CD4-positive, alpha-beta T cell treated with Interleukin-4 for 4 hours (primary cell): Measurements from ENCODE around the gene KRTAP12-2.

ENCODE experiments used
- DNase-seq: peaks from one replicate; pipeline ENCODE4 v3.0.0-alpha.2; 2020

The KRTAP12-2 gene, protein sequence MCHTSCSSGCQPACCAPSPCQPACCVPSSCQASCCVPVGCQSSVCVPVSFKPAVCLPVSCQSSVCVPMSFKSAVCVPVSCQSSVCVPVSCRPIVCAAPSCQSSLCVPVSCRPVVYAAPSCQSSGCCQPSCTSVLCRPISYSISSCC

DNA sequence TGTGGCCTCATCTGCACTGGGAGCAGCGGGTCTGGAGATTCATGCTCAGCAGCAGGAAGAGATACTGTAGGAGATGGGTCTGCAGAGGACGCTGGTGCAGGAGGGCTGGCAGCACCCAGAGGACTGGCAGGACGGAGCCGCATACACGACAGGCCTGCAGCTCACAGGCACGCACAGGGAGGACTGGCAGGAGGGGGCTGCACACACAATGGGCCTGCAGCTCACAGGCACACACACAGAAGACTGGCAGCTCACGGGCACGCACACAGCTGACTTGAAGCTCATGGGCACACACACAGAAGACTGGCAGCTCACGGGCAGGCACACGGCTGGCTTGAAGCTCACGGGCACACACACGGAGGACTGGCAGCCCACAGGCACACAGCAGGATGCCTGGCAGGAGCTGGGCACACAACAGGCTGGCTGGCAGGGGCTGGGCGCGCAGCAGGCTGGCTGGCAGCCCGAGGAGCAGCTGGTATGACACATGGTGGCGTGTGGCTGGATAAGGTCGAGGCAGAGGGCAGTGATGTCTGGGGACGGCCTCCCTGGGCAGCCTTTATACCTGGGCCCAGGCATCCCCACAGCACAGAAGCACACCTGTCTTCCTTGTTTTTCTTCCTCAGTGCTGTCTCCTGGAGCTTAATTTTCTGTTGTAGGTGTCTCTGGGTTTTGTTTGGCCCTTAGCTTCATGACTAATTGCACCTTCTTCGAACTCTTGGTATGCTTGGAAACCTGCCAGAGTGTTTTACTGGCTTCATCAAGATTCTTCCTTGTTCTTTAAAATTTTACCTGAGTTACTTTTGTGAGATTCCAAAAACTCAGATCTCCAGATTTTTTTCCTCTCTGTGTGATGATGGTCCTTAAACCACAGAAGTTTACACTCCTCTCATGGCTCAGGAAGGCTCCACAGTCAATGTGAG, at the start of gene KRTAP12-2:
Gene KRTAP12-2, minus strand, starts transcription at position 527 of the 920 bp plus-strand sequence. Its CDS starts 41 bp downstream, at position 486.
- DNase-seq, result no peak

DNA sequence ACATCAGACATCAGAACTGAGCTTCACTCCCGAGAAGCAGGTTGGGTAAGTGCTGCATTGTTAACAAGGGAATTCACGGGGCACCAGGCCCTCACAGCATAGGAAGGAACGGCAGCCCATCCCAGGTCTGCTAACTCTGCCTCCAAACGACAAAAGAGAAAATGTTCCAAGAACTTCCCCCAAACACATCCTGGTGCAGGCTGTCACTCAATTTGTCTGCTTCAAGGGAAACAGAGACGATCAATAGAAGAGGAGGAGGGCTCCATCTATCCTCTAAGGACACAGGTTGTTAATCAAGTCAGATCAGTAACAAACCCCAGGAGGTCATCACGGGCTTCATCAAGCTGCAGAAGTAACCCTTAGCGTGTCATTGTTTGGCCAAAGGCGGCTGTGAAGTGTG, 48.2 kb upstream of the KRTAP12-2 start:
- DNase-seq, result no peak

DNA sequence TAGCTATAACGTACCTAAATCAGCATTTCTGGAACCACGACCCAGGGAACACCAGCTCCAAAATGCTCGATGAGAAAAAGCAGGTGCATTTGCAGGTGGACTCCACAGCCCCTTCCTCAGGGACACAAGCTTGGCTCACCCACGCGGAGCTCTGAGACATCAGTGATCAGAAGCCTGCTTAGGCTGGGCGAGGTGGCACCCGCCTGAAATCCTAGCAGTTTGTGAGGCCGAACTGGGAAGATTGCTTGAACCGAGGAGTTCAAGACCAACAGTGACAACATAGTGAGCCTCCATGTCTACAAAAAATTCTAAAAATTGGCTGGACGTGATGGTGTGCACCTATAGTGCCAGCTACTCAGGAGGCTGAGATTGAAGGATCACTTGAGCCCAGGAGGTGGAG, 47.1 kb upstream of the KRTAP12-2 start:
- DNase-seq, result no peak

DNA sequence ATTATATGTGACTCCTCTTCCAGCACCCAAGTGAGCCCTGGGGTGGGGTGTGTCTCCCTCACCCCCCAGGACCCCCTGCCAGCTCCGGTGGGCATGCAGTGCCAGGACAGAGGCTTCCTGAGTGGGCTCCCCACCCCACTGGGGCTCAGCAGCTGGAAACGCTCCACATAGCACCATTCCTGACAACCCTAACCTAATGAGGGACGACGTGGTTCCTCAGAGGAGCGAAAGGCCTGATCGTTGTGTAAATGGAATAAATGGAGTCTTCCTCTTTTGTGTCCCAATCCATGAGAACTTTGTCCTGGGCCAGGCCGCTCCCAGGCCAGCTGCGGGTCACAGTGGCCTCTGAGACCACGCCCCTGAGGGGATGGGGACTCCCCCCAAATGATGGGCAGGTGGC, 46.4 kb upstream of the KRTAP12-2 start:
- DNase-seq, result no peak

DNA sequence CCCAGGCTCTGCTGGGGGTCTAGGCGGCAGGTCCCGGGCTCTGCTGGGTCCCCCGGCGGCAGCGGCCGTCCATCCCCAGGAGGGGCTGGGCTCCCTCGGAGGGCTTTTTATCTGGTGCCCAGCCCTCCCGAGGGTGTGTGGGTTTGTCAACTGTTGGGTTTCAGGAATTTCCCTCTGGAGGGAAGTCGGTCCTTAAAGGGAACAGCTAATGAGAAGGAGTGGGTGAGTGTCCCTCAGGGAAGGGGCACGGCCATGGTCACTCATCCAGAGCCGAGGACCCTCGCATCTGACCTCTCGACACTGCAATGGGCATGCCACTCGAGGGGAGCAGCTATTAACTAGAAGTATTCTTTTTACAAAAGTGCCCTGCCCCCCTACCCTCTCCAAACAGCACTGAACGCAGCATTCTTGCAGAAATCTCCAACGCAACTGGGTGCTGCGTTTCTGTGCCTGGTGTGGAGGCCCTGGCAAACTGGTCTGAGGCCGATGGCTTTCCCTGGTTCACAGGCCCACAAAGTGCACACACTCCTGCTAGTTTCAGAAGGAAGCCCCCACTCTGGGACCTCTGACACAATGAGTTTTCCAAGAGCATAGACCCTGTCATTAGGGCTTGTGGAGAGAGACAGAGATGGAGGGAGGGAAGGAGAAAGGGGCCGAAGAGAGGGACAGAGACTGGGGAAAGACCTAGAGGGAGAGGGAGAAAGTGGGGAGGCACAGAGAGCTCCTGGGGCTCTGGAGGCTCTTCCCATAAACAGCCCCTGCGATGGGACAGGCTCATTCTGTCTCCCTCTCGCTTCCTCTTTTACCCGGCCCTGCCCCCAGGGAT, 45.7 kb upstream of the KRTAP12-2 start:
- no peak for DNase-seq

DNA sequence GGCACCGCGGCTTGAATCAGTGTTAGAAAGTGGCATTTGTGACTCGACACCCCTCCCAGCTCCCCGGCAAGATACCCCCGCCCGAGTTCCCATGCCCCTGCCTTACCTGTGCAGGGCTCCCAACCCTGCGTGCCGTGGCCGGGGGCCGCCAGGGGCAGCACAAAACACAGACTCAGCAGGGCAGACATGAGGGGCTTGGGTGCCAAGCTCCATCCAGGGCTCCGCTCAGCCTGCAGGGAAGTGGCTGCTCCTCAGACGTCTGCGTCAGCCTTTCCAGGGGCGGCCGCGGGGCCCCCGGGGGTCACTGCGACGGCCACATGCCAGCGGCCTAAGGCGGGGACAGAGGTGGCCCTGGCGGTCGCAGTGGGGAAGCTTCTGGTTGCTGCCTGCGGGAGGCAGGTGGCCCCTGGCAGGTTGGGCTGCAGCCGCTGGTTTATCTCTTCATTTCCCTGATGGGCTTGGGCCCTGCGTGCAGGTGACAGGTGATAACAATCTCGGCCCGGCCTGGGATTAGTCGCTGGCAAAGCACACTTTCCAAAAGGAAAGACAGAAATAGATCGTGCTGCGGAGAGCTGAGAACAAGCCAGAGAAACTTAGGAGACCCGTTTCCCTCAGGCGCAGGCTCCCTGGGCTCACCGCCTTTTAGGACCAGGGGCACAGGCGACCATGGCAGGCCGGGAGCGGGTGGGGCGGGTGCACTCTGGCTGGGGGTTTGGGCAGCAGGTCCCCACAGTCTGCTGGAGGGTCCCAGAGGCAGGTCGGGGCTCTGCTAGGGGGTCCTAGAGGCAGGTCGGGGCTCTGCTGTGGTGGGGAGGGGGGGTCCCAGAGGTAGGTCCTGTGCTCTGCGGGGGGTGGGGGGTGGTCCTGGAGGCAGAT, 44.8 kb upstream of the KRTAP12-2 start, which contains the start of gene TSPEAR:
Gene TSPEAR, minus strand, starts transcription at position 246 of the 876 bp plus-strand sequence. Its CDS starts 58 bp downstream, at position 188.
- no peak for DNase-seq

DNA sequence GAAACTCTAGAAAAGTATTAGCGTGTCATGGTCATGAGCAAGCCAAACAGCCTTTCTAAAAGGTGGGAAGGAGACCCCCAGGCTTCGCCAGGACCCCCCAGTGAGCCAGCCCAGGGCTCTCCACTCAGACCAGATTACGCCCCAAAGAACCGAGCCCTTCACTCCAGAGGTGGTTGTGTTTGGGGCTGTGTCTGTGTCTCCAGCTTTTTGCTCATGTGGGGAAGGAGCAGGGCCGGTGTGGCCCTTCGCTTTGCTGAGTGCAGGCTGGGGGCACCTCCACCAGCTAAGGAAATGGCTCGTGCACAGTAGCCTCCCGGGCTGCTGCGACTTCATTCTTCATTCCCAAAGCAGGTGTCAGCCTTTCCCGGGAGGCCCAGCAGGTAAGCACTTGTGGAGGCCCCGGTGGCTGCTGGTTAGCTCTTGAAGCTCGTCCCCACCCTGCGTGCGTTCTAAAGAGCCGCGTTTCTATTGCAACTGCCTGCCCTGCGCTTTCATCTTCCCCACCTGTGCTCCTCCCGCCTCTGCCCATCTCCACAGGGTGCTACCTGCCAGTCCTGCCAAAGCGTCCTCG, 44.1 kb upstream of the KRTAP12-2 start:
- no peak for DNase-seq

DNA sequence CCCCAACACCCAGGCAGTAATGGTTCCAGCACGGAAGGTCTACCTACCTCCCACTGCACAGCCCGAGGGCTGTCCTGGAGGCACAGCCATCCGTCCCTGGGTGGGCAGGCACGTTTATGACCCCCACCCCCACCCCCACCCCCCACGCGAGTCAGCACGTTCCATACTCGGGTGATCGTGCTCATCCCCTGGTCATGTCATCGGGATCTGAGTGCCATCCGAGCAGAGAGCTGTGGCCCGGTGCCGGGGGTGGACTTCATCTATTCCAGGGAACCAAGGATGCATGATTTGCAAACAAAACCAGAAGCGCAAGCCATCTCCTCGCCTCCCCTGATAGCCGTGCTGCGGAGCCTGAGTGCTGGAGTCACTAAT, 43.6 kb upstream of the KRTAP12-2 start:
- DNase-seq, result no peak

DNA sequence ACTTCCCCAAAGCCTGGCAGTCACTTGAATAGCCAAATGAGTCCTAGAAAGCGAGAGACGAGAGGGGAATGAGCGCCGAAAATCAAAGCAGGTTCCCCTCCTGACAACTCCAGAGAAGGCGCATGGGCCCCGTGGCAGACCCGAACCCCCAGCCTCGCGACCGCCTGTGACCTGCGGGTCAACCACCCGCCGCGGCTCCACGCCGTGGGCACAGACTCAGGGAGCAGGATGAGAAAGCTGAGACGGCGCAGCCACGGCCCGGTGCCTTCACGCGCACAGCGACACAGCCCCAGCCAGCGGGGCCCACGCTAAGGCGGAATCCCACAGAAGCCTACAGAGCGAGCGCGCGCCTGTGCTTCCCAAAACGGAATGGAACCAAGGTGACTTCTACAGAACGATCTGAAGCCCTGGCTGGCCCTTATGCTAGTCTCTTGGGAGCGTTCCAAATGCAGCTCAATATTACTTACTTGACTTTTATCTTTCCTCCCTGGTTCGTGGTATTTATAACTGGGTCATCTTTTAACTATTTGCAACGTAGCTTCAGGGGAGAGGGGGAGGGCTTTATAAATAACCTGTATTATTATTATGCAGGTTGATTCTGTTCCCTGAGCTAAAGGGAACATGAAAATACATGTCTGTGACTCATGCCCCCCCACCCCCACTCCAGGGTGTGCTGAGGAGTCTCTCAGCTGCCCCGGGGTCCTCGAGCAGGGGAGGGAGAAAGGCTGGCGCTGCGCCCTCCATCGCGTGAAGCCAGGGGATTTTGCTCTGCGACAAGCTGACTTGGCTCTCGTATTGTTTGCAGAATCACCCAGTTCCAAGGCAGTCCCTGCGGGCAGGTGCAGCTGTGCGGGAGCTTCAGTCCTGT, 42.9 kb upstream of the KRTAP12-2 start:
- DNase-seq, result no peak

DNA sequence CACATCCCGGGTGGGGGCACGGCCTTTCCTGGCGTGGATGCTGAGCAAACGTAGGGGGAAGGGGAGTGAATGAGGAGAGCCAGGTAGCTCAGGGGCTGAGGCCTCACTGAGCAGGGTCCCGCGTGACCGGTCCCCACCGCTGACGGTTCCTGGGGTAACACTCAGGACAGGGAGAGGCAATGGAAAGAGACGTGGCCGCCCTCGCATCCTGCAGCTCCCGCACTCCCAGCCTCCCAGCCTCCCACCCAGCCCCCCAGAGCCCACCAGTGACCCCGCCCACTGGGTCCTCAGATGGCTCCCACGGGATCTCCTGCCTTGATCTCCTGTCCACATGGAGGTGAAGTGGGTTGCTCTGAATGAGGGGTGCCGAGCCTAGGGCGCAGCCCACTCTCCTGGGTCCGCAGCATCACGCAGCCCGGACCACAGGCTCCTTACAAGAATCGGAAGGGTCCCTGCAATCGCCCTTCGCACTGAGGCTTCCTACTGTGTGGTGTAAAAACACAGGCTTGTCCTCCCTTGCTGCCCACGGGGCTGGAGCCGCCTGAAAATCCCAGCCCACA, 42.2 kb upstream of the KRTAP12-2 start:
- DNase-seq, result no peak

DNA sequence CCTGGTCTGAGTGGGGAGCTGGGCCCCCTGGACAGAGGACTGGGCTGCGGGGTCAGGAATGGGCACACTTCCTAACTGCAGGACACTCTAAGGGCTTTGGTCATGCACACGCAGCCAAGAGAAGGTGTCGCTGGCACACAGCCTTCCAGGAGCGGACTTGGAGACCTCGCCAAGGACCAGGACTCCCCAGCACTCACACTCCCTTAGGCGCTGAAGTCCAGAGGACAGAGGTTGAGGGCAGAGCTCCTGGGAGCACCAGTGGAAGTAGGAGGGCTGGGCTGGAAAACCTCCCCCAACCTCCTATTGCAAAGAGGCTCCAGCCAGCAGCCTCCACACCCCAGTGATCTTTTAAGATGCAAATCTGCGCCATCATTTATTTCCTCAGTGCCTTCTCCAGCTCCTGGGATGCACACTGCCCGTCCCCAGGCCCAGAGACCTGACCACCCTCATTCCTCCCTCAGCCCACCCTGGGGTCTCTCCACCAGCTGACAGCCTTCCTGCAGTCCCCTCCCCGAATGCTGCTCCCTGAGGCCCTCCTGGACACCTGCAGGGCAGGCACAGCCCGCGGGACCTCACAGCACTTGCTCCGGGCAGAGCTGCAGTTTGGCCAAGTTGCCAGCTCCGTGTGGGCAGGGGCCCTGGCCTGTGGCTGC, 41.6 kb upstream of the KRTAP12-2 start:
- DNase-seq, result no peak

DNA sequence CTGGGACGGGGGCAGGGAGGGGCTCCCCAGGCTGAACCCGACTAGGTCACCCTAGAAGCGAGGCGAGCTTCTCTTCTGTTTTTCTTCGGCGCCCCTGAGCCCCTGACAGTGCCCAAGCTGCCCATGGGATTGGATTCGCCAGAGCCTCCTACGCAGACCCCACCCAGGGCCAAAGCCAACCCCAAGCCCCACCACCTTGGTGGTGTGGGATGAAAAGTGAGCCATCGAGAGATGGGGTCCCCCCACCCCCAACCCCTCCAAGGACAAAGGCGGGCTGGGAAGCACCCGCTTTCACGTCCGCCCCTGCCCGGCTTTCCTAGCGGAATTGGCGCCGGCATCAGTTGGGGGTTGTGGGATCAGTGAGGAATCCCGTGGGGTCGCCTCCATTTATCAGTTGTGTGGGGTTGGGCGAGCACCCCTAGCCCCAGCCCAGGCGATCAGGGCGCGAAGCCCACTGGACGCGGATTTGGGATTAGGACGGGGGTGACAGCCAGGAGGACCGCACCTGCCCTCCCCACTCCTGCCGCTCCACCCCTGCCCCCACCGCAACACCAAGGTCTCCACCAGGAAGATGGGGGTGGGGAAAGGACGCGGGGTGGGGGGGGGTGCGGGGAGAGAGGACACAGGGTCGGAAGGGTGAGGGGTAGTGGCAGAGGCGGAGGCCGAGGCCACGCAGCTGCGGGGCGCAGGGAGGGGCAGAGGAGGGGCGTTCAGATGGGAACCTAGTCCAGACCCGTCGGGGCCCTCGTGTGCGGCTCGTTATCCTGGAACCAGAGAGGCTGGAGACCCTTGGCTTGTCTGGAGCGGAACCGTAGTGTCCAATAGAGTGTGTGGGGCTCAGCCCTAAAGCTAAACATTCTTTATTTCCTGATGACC, 40.2 kb upstream of the KRTAP12-2 start:
- no peak for DNase-seq

DNA sequence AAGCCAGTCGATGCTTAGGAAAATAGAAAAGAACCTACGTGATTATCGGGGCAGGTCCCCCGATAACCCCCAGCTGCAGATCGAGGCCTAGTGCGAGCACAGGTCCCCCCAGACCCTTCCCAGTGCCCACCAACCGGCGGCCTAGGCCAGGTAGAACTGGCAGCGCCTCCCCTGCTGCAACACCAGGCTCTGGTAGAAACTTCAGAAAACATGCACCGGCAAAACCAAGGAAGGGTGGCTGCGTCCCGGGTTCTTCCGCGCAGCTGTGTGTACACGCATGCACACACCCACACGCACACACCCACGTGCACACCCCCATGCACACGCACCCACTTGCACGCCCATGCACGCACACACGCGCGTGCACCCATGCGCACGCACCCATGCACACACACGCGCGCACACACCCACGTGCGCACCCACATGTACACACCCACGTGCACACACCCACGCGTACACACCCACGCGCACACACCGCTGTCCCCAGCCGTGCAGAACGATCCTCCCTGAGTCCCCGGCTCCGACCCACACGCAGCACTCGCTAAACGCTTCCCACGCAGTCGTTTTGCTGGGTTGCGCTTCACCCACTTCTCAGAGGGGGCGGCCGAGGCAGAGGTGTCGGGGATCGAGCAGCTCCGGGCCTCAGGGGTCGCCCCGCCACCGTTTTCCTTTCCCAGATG, 39.4 kb upstream of the KRTAP12-2 start:
- DNase-seq, result no peak

DNA sequence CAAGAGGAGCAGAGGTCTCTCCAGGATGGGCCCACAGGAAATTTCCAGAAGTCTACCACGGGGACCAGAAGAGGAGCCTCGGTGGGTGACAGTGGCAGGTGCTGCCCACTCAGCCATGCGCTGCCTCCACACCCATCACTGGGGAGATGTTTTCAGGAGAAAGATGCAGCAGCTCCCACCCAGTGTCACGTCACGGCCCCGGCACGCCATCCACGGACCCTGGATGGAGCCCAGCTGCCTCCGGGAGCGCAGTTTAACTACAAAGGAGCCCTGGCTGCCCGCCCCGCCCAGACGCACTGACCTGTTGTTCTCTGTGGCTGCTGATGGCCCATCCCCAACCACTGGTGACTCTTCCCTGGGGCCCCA, 37.9 kb upstream of the KRTAP12-2 start:
- no peak for DNase-seq

DNA sequence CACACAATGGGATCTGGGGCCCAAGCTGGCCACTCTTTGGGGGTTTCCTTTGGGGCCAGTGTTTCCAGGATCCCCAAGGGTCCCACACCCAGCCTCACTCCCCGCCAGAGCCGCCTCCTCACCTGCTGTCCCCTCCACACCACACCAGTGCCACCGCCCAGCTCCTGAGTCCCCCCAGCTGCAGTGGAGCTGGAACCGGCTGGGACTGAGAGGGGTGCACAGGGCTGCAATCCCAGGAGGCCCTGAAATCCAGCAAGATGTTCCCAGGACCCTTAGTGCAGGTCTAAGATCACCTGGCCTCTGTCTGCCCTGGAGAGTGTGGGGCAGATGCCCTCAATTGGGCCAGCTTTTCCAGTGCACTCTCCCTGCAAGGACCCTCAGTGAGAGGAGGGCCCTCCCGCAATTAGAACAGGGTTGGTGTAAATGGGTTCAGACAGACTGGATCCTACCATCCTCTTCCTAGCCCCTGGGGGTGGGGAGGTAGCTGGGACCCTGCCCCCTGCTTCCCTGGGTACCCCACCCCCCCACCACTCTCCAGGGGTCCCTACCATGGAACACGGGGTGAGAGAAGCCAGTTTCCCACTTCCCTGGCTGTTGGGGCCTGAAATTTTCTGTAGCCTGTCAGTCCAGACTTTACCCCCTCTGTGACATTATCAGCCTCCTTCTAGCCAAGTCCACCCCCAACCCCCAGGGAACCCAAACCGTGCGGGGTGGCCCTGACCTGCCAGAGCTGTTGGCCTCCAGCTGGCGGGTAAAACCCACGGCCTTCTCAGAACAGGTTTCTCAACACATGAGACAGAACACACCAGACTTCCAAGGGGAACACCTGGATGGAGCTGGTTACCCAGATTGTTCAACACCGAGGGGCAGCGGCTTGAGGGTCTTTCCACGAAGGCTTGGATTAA, 37.3 kb upstream of the KRTAP12-2 start:
- DNase-seq, result no peak

DNA sequence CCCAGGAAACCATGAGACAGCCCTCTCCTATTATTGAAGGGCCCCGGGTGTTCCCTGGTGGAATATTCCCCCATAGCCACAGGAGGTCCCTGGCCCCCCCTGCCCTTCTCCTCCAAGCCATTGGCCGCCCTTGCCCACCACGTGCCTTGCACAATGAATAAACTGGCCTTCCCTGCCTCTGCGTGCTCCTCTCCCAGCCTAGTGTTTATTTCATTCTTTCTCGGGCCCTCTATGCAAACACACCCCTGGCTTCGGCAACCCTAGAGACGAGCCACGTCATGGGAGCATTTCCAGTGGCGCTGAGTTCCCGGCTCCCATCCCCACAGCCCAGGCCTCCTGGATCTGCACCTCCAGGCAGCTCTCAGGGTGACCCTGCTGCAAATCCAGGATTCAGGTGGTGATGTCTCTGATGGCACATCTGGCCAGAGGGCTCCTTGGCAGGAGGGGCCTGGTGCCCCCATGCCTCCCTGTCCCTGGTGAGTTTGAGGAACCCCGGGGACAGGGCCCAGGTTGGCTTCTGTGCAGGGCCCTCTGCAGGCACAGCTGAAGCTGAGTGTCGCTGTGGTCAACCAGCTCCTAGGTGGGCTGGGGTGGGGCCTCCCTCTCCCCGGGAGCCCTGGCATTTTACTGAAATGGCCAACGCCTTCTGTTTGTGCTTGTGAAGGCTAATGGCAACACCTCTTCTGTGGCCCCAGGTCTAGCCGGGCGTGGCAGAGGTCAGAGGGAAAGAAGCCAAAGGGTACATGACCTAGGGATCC, 36.4 kb upstream of the KRTAP12-2 start:
- no peak for DNase-seq
